ENCODE data around the gene ADPRM. TPM values are rescaled to one million over a fixed set of nuclear protein-coding genes. Genes with fewer than 3 reads are reported as not detected.

Gene ADPRM
- polyA plus RNA-seq, 2 of the 4 experiments (the other 2 are of a cell fraction): 8.3 to 25.2 TPM

GRCh38 chr17:10651927-10652326 is 45.5 kb upstream of the ADPRM start:
- FAIRE-seq (no peak), ATAC-seq (no peak), DNase-seq (ENCODE audit: low read depth in 1 of 2, low spot score in 1 of 2) (no peak)
- no peak overlapping the region for H3K27ac ChIP-seq
- no peaks in the 10 kb centered on the region for H3K4me1 ChIP-seq
- 62% methylated on average over 9 of the region's 9 CpGs for WGBS (ENCODE audit: missing lambda C conversion rate)
- TF ChIP-seq SMC3 (IDR thresholded peaks at IDR 0.05) (no peak), JUN (IDR thresholded peaks at IDR 0.05) (no peak), KDM5A (IDR thresholded peaks at IDR 0.05) (no peak), ESRRA (IDR thresholded peaks at IDR 0.05; ENCODE audit: borderline replicate concordance, low read length) (no peak), ZNF302 (CRISPR knock-in tag; IDR thresholded peaks at IDR 0.05) (no peak), KDM1A (IDR thresholded peaks at IDR 0.05; ENCODE audit: low read depth) (no peak), ATOH8 (CRISPR knock-in tag; IDR thresholded peaks at IDR 0.05; ENCODE audit: low read depth) (no peak), POLR2A (IDR thresholded peaks at IDR 0.05; ENCODE audit: low read length) (no peak), NPAS2 (CRISPR knock-in tag; IDR thresholded peaks at IDR 0.05; ENCODE audit: borderline replicate concordance) (no peak), NFE2L2 (conservative IDR thresholded peaks at IDR 0.05; ENCODE audit: low read length) (no peak), TFCP2L1 (CRISPR knock-in tag; IDR thresholded peaks at IDR 0.05) (no peak), FOXS1 (CRISPR knock-in tag; IDR thresholded peaks at IDR 0.05) (no peak), CBX8 (IDR thresholded peaks at IDR 0.05) (no peak)
- TF ChIP-seq, protein P1, sequence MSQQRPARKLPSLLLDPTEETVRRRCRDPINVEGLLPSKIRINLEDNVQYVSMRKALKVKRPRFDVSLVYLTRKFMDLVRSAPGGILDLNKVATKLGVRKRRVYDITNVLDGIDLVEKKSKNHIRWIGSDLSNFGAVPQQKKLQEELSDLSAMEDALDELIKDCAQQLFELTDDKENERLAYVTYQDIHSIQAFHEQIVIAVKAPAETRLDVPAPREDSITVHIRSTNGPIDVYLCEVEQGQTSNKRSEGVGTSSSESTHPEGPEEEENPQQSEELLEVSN (IDR thresholded peaks at IDR 0.05; ENCODE audit: borderline replicate concordance, low read depth): no peak
- TF ChIP-seq, protein P2, sequence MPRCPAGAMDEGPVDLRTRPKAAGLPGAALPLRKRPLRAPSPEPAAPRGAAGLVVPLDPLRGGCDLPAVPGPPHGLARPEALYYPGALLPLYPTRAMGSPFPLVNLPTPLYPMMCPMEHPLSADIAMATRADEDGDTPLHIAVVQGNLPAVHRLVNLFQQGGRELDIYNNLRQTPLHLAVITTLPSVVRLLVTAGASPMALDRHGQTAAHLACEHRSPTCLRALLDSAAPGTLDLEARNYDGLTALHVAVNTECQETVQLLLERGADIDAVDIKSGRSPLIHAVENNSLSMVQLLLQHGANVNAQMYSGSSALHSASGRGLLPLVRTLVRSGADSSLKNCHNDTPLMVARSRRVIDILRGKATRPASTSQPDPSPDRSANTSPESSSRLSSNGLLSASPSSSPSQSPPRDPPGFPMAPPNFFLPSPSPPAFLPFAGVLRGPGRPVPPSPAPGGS (IDR thresholded peaks at IDR 0.05): no peak
- TF ChIP-seq, protein P3, sequence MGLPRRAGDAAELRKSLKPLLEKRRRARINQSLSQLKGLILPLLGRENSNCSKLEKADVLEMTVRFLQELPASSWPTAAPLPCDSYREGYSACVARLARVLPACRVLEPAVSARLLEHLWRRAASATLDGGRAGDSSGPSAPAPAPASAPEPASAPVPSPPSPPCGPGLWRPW (IDR thresholded peaks at IDR 0.05): no peak
- no peak overlapping the region for H3K4me3 ChIP-seq
- CTCF ChIA-PET: no interaction called here
- H3K9me3 ChIP-seq: no peaks in the 10 kb centered on the region
- POLR2A ChIA-PET: no interaction called here
- no peak overlapping the region for H3K4me2 ChIP-seq

DNA sequence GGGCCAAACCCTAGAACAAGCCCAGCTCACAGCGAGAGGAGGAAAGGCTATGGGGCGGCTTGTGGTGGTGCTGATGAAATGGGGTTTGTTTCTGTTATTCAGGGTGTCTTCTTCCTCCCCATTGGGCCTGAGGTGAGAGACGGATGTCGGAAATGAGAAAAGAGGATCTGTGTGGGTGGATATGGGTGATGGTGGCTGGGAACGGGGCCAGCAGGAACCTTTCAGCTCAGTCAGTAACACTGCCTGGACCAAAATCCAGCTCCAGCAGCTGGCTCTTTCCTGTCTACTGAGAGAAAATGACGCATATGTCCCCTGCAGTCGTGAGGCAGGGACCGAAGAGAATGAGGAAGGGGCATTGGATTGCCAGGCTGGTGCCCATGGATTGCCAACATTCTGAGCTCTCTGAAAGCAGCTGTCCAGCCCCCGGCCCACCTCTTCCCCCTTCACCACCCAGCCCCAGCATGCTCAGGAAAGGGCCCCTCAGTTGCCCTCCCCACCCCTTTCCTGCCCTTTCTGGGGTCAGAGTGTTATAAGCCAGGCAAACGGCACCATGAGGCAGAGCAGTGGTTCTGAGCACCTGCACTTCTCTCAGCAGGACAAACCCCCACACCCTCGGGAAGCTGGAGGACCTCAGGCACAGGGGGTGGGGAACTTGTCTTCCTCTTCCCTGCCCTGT is 44.3 kb upstream of the ADPRM start:
- ATAC-seq (no peak; a peak in 1 of 6 replicates), FAIRE-seq (no peak), DNase-seq (ENCODE audit: low read depth in 1 of 2, low spot score in 1 of 2) (no peak)
- TF ChIP-seq PHF8 (IDR thresholded peaks at IDR 0.05; ENCODE audit: borderline replicate concordance, low read depth) (no peak), HOXA7 (CRISPR knock-in tag; IDR thresholded peaks at IDR 0.05) (no peak), EHF (CRISPR knock-in tag; IDR thresholded peaks at IDR 0.05) (no peak), HOXB13 (CRISPR knock-in tag; IDR thresholded peaks at IDR 0.05; ENCODE audit: low read depth) (no peak), EHMT2 (IDR thresholded peaks at IDR 0.05; ENCODE audit: low read depth) (no peak), NR3C1 (IDR thresholded peaks at IDR 0.05) (no peak), MAFK (IDR thresholded peaks at IDR 0.05; ENCODE audit: partially characterized antibody) (no peak), RNF2 (IDR thresholded peaks at IDR 0.05; ENCODE audit: borderline replicate concordance, low read depth) (no peak), CHD2 (IDR thresholded peaks at IDR 0.05; ENCODE audit: low read length, partially characterized antibody) (no peak), HMGXB4 (CRISPR knock-in tag; IDR thresholded peaks at IDR 0.05; ENCODE audit: borderline replicate concordance) (no peak), RFX5 (IDR thresholded peaks at IDR 0.05) (no peak), MAX (IDR thresholded peaks at IDR 0.05) (no peak), CBX8 (IDR thresholded peaks at IDR 0.05) (no peak), ZSCAN20 (CRISPR knock-in tag; IDR thresholded peaks at IDR 0.05) (no peak), ZFP36 (IDR thresholded peaks at IDR 0.05; ENCODE audit: borderline replicate concordance, partially characterized antibody) (no peak)
- TF ChIP-seq, protein P3 (IDR thresholded peaks at IDR 0.05): no peak
- TF ChIP-seq, protein P4, sequence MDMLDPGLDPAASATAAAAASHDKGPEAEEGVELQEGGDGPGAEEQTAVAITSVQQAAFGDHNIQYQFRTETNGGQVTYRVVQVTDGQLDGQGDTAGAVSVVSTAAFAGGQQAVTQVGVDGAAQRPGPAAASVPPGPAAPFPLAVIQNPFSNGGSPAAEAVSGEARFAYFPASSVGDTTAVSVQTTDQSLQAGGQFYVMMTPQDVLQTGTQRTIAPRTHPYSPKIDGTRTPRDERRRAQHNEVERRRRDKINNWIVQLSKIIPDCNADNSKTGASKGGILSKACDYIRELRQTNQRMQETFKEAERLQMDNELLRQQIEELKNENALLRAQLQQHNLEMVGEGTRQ (IDR thresholded peaks at IDR 0.05): no peak
- TF ChIP-seq, protein P1 (IDR thresholded peaks at IDR 0.05; ENCODE audit: borderline replicate concordance, low read depth): no peak
- H3K4me1 ChIP-seq: no peaks in the 10 kb centered on the region
- no peak overlapping the region for H3K27ac ChIP-seq
- no peak overlapping the region for H3K4me3 ChIP-seq
- no peaks in the 10 kb centered on the region for H3K9me3 ChIP-seq
- CTCF ChIA-PET: interaction anchor here (0.7 to 5.6 kb wide), 8 partner anchors 7 to 35 kb away, joined by 3 to 35 read pairs (median 6); no protein-coding TSS in a partner anchor
- 83% methylated on average over 10 of the region's 11 CpGs for WGBS (ENCODE audit: missing lambda C conversion rate)
- no peak overlapping the region for H3K4me2 ChIP-seq
- POLR2A ChIA-PET: no interaction called here

Measured in A549 (cell line).